Embryonic facial prominence (tissue), 1 donor: ENCODE data around the gene MUC20.
"Not testable (repeated sequence)": the region's sequence is repeated elsewhere in the genome, so short reads cannot be mapped to it uniquely, and the experiment has no call there.

Source experiments
- DNase-seq: peaks from one replicate; pipeline ENCODE4 v3.0.0-alpha.2; 2016; ENCODE audit errors: extremely low spot score

MUC20 gene

GRCh38 chr3:195711091-195711812 lies 9.5 kb upstream of the MUC20 start:
- DNase-seq, result not testable (repeated sequence)

- no peak for DNase-seq
Measured at GRCh38 chr3:195711813-195712534, 8.8 kb upstream of the MUC20 start.

- DNase-seq, result not testable (repeated sequence)
Measured at GRCh38 chr3:195712535-195712910, 8.3 kb upstream of the MUC20 start.

- not testable (repeated sequence) for DNase-seq
Measured at GRCh38 chr3:195713150-195713549, 7.6 kb upstream of the MUC20 start.

DNA sequence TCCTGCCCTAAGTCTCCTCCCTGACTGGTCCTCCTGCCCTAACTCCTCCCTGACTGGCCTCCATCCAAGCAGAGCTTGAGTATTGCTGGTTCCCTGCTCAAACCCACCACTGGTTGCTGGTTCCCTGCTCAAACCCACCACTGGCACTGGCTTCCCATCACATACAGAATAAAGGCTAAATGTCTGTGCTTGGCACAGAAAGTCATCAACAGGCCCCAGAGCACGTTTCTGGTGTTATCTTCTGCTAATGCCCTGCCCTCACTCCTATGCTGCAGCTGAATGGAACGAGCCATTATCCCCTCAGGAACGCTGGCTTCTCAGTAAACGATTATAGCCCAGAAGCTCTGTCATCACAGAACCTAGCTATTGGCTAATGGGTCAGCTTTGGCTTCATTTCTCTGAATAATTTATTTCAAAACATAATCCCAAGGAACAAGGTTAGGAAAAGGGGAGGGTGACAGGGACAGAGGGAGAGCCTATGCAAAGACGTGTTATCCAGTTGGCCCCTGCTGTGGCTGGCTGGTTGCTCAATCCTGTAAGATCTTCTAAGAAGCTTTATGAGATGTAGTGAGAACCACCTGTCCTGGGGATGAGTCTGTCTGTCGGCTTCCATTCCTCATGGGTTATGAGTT lies 6.3 kb upstream of the MUC20 start:
- no peak for DNase-seq

DNA sequence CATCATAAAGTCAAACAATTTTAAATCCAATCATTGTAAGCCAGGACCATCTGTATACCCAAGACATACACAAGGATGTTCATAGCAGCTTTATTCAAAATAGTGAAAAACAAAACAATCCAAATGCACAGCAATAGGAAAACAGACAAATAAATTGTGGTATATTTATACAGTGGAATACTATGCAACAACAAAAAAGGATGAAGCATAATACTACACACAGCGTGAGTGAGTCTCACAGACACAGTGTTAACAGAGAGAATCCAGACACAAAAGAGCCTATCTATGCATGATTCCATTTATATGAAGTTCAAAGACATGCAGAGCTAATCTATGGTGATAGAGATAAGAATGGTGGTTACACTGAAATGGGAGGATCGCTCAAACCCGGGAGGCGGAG lies 5.6 kb upstream of the MUC20 start:
- no peak for DNase-seq

GRCh38 chr3:195715583-195716266 lies 5.1 kb upstream of the MUC20 start:
- DNase-seq, result no peak

GRCh38 chr3:195717416-195717815 lies 3.4 kb upstream of the MUC20 start:
- DNase-seq, result no peak

- no peak for DNase-seq
Measured at GRCh38 chr3:195717852-195718476, 2.8 kb upstream of the MUC20 start.

- DNase-seq, result no peak
Measured at GRCh38 chr3:195718477-195718984, 2.2 kb upstream of the MUC20 start.

GRCh38 chr3:195719514-195720254 lies 1.1 kb upstream of the MUC20 start:
- not testable (repeated sequence) for DNase-seq

DNA sequence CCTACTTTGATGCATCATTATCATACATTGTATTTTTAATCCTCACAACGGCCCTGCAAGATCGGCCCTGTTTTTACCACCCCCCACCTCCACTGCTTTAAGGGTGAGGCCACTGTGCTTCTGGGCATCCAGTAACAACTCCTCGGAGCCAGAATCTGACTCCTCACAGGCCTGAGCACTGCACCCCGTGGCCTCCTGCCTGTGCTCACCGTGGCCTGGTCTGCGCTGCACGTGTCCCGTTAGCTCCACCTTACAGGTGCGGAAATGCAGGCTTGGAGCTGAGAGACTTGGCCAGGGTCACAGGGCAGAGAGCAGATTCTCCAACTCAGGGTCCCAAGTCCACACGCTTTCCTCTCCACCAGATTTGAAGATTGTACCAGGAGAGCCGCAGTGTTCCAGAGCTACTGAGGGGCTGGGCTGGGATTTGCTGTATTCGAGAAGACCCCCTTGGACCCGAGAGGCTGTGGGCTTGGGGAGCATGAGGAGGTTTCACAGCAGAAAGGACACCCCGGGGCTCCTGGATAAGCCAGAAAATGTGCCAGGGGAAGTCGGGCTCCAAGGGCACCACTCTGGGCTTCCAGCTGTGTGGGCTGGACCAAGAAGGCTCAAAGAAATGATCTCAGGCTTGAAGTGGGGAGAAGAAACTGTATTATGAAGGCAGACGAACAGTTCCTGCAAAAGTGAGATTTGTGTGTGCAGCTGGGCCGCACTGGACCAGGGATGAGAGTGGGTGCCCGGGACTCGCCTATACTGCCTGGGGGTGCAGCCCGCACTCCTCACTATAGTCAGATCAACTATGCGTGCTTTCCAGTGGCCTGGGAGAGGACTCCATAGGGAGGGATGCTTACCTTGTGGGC lies 1.6 kb downstream of the MUC20 start:
- DNase-seq, result not testable (repeated sequence)

- not testable (repeated sequence) for DNase-seq
Measured at GRCh38 chr3:195722996-195723345, 2.2 kb downstream of the MUC20 start.

DNA sequence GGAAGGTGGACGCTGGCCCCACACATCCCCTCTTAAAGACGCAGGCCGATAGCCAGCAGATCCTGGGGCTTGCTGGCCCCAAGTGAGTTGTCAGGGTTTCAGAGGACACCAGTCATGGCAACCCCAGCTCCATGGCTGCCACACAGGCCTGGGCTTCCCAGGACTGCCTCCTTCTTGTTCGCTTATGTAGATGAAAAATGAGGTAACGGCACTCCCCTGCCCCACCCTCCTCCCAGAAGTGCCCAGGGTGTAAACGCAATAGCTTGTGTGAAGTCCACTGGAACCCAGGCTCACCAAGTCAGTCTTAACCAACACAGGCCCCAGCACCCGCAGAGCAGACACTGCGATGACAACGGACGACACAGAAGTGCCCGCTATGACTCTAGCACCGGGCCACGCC lies 3.6 kb downstream of the MUC20 start:
- not testable (repeated sequence) for DNase-seq

DNA sequence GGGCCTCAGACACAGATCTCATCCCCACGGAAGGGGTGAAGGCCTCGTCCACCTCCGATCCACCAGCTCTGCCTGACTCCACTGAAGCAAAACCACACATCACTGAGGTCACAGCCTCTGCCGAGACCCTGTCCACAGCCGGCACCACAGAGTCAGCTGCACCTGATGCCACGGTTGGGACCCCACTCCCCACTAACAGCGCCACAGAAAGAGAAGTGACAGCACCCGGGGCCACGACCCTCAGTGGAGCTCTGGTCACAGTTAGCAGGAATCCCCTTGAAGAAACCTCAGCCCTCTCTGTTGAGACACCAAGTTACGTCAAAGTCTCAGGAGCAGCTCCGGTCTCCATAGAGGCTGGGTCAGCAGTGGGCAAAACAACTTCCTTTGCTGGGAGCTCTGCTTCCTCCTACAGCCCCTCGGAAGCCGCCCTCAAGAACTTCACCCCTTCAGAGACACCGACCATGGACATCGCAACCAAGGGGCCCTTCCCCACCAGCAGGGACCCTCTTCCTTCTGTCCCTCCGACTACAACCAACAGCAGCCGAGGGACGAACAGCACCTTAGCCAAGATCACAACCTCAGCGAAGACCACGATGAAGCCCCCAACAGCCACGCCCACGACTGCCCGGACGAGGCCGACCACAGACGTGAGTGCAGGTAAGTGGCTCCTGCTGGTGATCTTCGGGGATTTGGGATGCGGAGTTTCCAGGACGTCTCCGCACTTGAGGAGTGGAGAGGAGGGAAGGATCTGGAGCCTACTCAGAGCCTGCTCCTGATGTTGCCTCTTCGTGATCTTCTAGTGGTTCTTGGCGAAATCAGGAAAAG lies 5.3 kb downstream of the MUC20 start:
- DNase-seq, result not testable (repeated sequence)

GRCh38 chr3:195727606-195728195 lies 6.9 kb downstream of the MUC20 start:
- DNase-seq, result no peak

GRCh38 chr3:195728789-195729188 lies 8.0 kb downstream of the MUC20 start:
- DNase-seq, result not testable (repeated sequence)

DNA sequence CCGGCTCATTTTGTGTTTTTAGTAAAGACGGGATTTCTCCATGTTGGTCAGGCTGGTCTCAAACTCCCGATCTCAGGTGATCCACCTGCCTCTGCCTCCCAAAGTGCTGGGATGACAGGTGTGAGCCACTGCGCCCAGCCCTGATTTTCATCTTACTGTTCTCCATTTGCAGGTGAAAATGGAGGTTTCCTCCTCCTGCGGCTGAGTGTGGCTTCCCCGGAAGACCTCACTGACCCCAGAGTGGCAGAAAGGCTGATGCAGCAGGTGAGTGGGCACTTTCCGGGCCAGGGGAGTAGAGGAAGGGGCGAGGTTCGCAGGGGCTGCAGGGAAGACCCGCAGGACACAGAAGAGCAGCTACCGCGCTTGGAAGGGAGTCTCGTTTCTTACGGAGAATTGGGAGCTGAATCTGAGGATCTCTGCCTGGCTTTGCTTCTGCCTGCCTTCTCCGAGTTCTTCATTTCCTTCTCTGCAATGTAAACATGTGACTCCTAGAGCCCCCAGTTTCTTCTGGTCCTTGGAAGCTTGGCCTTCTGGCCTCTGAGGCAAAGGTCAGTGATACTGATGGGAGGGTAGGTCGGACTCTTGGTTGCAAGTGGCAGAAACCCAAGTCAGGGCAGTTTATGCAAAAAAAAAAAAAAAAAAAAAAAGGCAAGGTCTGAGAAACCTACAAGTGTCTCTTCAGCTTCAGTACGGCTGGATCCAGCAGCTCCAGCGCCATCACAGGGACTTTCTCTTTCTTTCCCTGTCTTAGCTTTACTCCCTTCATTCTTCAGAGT lies 8.9 kb downstream of the MUC20 start:
- no peak for DNase-seq
